Prostate gland (tissue), 2 donors: ENCODE results near the gene PRSS27.

Source experiments
- POLR2A ChIP-seq: fragments of 450-650 bp; IDR thresholded peaks from one replicate; pipeline ENCODE4 v1.6.1; 2016; ENCODE audit warnings: antibody characterized with exemption, mild to moderate bottlenecking
- TF ChIP-seq, protein P1 (sequence below), 4 experiments: fragments of 200-600 bp in 2 of 4; fragments of 450-650 bp in 2 of 4; sonication (generic) in 2 of 4; IDR thresholded peaks; 1 replicate in 3 of 4; 2 replicates in 1 of 4; pipeline ENCODE4 v1.5.1; 2016 to 2019; ENCODE audit warnings: antibody characterized with exemption in 4 of 4, mild to moderate bottlenecking in 2 of 4, moderate library complexity in 2 of 4

- TF ChIP-seq, protein P1, sequence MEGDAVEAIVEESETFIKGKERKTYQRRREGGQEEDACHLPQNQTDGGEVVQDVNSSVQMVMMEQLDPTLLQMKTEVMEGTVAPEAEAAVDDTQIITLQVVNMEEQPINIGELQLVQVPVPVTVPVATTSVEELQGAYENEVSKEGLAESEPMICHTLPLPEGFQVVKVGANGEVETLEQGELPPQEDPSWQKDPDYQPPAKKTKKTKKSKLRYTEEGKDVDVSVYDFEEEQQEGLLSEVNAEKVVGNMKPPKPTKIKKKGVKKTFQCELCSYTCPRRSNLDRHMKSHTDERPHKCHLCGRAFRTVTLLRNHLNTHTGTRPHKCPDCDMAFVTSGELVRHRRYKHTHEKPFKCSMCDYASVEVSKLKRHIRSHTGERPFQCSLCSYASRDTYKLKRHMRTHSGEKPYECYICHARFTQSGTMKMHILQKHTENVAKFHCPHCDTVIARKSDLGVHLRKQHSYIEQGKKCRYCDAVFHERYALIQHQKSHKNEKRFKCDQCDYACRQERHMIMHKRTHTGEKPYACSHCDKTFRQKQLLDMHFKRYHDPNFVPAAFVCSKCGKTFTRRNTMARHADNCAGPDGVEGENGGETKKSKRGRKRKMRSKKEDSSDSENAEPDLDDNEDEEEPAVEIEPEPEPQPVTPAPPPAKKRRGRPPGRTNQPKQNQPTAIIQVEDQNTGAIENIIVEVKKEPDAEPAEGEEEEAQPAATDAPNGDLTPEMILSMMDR (IDR thresholded peaks at IDR 0.05), result no peak
- no peak for TF ChIP-seq POLR2A
Observed at GRCh38 chr16:2737895-2738418, 17.9 kb upstream of the PRSS27 start.
